DOHH2 (cell line): ENCODE measurements around the gene GNA14.

Experiments
- CTCF ChIP-seq: fragments of 200-600 bp; sonication (generic); IDR thresholded peaks from one replicate; pipeline ENCODE4 v1.5.1; 2014; ENCODE audit warnings: antibody characterized with exemption, mild to moderate bottlenecking, low read depth, low read length; ENCODE audit not compliant: poor library complexity, severe bottlenecking
- EZH2phosphoT487 ChIP-seq: fragments of 200-600 bp; sonication (generic); IDR thresholded peaks from 2 replicates; pipeline ENCODE4 v1.6.1; 2017; ENCODE audit warnings: borderline replicate concordance, mild to moderate bottlenecking, antibody characterized with exemption, low read length, moderate library complexity, mixed read lengths

DNA sequence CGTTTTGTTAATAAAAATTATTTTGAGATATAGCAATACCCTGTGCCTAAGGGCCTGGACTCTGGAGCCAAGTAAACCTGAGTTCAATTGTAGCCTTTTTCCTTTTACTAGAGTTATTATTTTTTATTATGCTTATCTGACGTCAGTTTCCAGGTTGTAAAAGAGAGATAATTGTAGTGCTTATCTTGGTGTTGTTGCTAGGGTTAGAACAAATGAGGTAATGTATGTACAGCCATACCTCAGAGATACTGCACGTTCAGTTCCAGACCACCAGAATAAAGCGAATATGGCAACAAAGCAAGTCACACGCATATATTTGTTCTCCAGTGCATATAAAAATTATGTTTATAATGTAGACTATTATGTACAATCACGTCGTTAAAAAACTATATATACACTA lies 255.8 kb downstream of the GNA14 start:
- TF ChIP-seq CTCF (no peak), EZH2phosphoT487 (no peak)
